Activated CD4-positive, alpha-beta T cell treated with anti-CD3 and anti-CD28 coated beads, Interleukin-2, amount 10 ng/mL, durations not matched to agents 7 days and 5 days (primary cell): ENCODE measurements around the gene NUDC. TPM values are rescaled to one million over a fixed set of nuclear protein-coding genes. Genes with fewer than 3 reads are reported as not detected.

Experiments used
- total RNA-seq, 2 experiments: library from RNA; stranded (reverse); gene quantifications; one replicate each; pipeline ENCODE4 v1.2.3, GENCODE V29; 2021

NUDC gene
- total RNA-seq, 2 experiments from 2014 or later, result 56.2 to 64.5 TPM

Other genes with a start within 250 kb of the NUDC start
- gene ARID1A, start 225.7 kb upstream of the NUDC start, total RNA-seq, result 100 to 1,000 TPM; 120 TPM
- gene PIGV, start 133.8 kb upstream of the NUDC start, total RNA-seq, result 10 to 100 TPM; 16.4 to 16.9 TPM
- gene ZDHHC18, start 95.1 kb upstream of the NUDC start, total RNA-seq, result 10 to 100 TPM; 45.1 to 55.0 TPM
- gene SFN, start 58.6 kb upstream of the NUDC start, total RNA-seq, result 1 to 10 TPM; 2.4 to 3.0 TPM
- 10 to 100 TPM; 25.9 to 26.9 TPM for gene GPN2, start 31.5 kb upstream of the NUDC start, total RNA-seq
- gene GPATCH3, start 21.3 kb upstream of the NUDC start, total RNA-seq, result 10 to 100 TPM; 14.0 to 14.8 TPM
- not detected for gene NR0B2, start 7.8 kb upstream of the NUDC start, total RNA-seq
- gene KDF1, start 38.7 kb downstream of the NUDC start, total RNA-seq, result not detected
- gene TRNP1, start 71.9 kb downstream of the NUDC start, total RNA-seq, result not detected
- gene TENT5B, start 91.1 kb downstream of the NUDC start, total RNA-seq, result not detected
- gene SLC9A1, start 233.4 kb downstream of the NUDC start, total RNA-seq, result 10 to 100 TPM; 24.8 to 32.4 TPM